Activated naive CD4-positive, alpha-beta T cell treated with anti-CD3 and anti-CD28 coated beads, Interleukin-2, amount 10 ng/mL, durations not matched to agents 7 days and 5 days (primary cell): ENCODE data around the gene MAP2K3.

ENCODE experiments used
- CTCF ChIA-PET: fragments of 350-600 bp; sonication (Branson Sonifier 250); formaldehyde crosslinking; loops from one replicate; lab custom pipeline; 2021; ENCODE audit warnings: antibody characterized with exemption; lab: Charles Lee
- DNase-seq: peaks from one replicate; pipeline ENCODE4 v3.0.0-alpha.2; 2020
- H3K27ac Mint-ChIP-seq: one replicate; pipeline ENCODE4 v1.8.0; 2021; ENCODE audit warnings: mild to moderate bottlenecking, moderate library complexity, mixed read lengths
- H3K27me3 Mint-ChIP-seq: one replicate; pipeline ENCODE4 v1.8.0; 2021; ENCODE audit warnings: mild to moderate bottlenecking, mixed read lengths
- H3K36me3 Mint-ChIP-seq: one replicate; pipeline ENCODE4 v1.8.0; 2021; ENCODE audit warnings: mixed read lengths
- H3K4me1 Mint-ChIP-seq: one replicate; pipeline ENCODE4 v1.8.0; 2021; ENCODE audit warnings: mixed read lengths
- H3K4me3 Mint-ChIP-seq: one replicate; pipeline ENCODE4 v1.8.0; 2021; ENCODE audit warnings: mild to moderate bottlenecking, moderate library complexity, mixed read lengths
- H3K9me3 Mint-ChIP-seq: one replicate; pipeline ENCODE4 v1.8.0; 2021; ENCODE audit warnings: mixed read lengths

The MAP2K3 gene

DNA sequence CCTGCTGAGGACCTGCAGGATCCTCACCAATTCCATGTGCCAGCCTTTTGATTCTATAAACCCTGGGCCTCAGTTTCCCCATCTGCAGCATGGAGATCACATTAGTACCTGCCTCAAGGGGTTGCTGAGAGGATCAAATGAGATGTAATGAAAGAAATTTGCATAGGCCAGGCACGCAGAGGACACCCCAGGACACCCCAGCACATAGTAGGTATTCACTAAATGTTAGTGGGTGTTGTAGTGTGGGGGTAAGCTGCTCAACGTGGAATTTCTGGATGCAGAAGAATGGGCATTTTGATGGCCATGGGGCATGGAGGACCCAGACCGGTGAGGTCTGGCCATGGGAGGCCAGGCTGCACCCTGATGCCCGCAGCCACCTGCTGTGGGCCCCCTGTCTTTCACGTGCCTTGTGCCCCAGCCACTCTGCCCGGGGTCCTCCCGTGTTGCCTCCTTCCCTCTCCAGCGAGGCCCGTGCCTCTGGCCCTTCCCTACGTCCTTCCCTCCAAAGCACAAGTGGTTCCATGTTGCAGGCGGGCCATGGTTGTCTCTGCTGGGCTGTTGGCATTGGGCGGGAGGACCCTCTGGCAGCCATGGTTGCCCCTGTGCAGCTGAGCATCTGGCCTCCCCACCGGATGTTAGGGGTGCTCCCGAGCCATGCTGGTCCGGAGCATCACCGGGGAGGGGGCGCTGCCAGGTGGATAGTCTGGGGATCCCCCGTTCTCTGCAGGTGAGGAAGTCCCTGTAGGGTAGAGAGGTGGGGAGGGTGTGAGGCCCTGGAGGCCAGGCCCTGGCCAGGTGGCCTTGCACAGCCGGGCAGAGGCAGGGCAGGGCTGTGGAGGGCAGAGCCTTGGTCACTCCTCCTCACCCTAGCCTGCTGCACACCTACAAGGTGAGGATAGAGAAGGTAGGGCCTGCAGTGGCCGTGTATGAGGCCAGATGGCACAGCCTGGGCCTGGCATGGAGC lies 8.6 kb downstream of the MAP2K3 start:
- peaks cover 17% of the 10 kb centered on the region for H3K9me3 Mint-ChIP-seq
- peaks cover 4% of the 10 kb centered on the region for H3K27me3 Mint-ChIP-seq
- H3K36me3 Mint-ChIP-seq, result peaks cover 13% of the 10 kb centered on the region
- no peak overlapping the region for H3K27ac Mint-ChIP-seq
- H3K4me3 Mint-ChIP-seq, result no peak overlapping the region
- H3K4me1 Mint-ChIP-seq, result peaks cover 20% of the 10 kb centered on the region
- CTCF ChIA-PET, result no interaction called here
- no peak for DNase-seq

GRCh38 chr17:21293831-21294210 lies 9.3 kb downstream of the MAP2K3 start:
- Mint-ChIP-seq H3K4me1 (peaks cover 14% of the 10 kb centered on the region), H3K4me3 (no peak overlapping the region), H3K9me3 (peaks cover 17% of the 10 kb centered on the region), H3K27ac (no peak overlapping the region), H3K36me3 (peaks cover 18% of the 10 kb centered on the region), H3K27me3 (peaks cover 4% of the 10 kb centered on the region)
- DNase-seq, result no peak
- CTCF ChIA-PET, result no interaction called here

DNA sequence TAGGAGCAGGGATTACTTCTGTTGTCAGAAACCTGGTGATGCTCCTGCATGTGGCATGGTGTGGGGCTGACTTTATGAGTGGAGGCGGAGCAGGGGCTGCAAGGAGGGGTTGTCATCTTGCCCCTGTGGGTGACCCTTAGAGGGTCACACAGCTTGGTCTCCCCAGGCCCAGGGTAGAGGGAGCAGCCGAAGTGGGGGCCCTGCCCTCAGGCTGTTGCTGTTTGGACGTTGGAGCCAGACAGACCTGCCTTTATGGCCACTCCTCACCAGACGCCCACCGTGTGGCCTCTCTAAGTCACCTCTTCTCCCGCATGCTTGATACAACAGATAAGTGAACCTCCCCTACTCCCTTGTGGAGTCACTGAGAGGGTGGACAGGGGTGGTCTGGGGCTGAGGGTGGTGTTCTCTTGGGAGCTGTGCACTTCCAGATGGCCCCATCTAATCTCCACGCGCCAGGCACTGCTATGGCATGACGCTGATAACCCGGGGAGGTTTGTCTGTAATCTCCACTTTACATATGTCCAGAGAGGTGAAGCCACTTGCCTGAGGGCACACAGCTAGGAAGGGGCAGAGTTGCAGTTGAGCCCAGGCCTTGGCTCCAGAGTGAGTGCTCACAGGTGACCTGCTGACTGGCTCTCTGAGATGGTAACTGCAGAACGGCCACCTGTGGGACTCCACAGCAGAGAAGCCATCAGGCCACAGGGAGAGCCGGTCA lies 10.0 kb downstream of the MAP2K3 start:
- H3K27ac Mint-ChIP-seq, result peak overlapping the region; percentile 44
- no peak for DNase-seq
- peaks cover 20% of the 10 kb centered on the region for H3K36me3 Mint-ChIP-seq
- H3K4me1 Mint-ChIP-seq, result peaks cover 7% of the 10 kb centered on the region
- H3K9me3 Mint-ChIP-seq, result peaks cover 17% of the 10 kb centered on the region
- peaks cover 4% of the 10 kb centered on the region for H3K27me3 Mint-ChIP-seq
- CTCF ChIA-PET, result no interaction called here
- H3K4me3 Mint-ChIP-seq, result no peak overlapping the region

GRCh38 chr17:21295036-21295952 lies 10.8 kb downstream of the MAP2K3 start:
- CTCF ChIA-PET, result no interaction called here
- Mint-ChIP-seq H3K27me3 (peaks cover 4% of the 10 kb centered on the region), H3K4me3 (no peak overlapping the region), H3K27ac (peak overlapping the region; percentile 12), H3K36me3 (peaks cover 24% of the 10 kb centered on the region), H3K9me3 (peaks cover 17% of the 10 kb centered on the region), H3K4me1 (peaks cover 7% of the 10 kb centered on the region)
- DNase-seq, result no peak

DNA sequence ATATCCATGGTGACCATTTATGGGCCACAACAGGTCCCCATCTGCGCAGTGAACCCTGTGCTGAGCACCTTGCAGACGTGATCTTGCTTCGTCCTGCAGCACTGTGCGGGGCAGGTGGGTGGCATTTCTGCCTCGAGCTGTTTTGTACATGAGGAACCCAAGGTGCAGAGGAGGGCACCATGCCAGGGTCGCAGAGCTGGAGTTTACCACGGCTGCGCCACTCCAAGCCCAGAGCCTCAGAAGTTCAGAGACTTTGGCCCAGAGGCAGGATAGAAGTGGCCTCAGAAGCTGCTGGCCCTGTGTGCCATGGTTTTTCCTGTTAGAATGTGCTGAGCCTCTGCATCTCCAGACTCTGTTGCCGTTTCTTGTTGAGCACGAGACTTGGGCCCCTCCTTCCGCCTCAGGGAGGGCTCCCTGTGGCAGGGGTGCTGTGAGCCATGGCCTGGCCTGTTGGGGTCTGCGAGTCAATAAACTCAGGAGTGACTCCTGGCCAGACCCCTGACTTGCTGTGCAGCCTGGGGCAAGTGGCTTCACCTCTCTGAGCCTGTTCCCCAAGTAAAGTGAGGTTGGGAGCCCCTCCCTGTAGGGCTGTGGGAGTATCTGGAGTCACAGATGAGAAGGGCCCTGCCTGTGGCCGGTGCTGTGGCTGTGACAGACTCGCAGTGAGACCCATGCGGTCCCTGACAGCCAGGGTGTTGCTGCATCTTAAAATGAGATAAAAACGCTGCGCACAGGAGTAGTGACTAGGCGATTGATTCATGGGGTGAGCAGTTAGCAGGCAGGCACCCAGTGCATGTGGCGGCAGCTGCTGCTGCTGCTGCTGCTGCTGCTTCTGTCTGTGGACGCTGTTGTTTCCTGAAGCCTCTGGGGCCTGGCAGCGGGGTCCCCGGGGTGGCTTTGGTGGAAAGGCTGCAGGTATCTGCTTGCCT lies 11.8 kb downstream of the MAP2K3 start:
- Mint-ChIP-seq H3K9me3 (peaks cover 22% of the 10 kb centered on the region), H3K4me1 (peaks cover 7% of the 10 kb centered on the region), H3K36me3 (peaks cover 31% of the 10 kb centered on the region), H3K27me3 (peaks cover 4% of the 10 kb centered on the region), H3K27ac (no peak overlapping the region), H3K4me3 (no peak overlapping the region)
- no peak for DNase-seq
- CTCF ChIA-PET, result interaction anchor here (1.0 kb wide), 1 partner anchor 180 kb away, joined by 3 read pairs; no protein-coding TSS in a partner anchor

- peaks cover 29% of the 10 kb centered on the region for H3K36me3 Mint-ChIP-seq
- CTCF ChIA-PET, result interaction anchor here (1.0 kb wide), 1 partner anchor 181 kb away, joined by 3 read pairs; no protein-coding TSS in a partner anchor
- H3K27ac Mint-ChIP-seq, result no peak overlapping the region
- peaks cover 7% of the 10 kb centered on the region for H3K4me1 Mint-ChIP-seq
- peaks cover 22% of the 10 kb centered on the region for H3K9me3 Mint-ChIP-seq
- H3K27me3 Mint-ChIP-seq, result peaks cover 3% of the 10 kb centered on the region
- no peak overlapping the region for H3K4me3 Mint-ChIP-seq
- no peak for DNase-seq
Observed at GRCh38 chr17:21297026-21297520, 12.6 kb downstream of the MAP2K3 start.

- no peaks in the 10 kb centered on the region for H3K27me3 Mint-ChIP-seq
- CTCF ChIA-PET, result no interaction called here
- H3K9me3 Mint-ChIP-seq, result peaks cover 22% of the 10 kb centered on the region
- no peak for DNase-seq
- H3K27ac Mint-ChIP-seq, result no peak overlapping the region
- peaks cover 30% of the 10 kb centered on the region for H3K36me3 Mint-ChIP-seq
- H3K4me1 Mint-ChIP-seq, result peaks cover 5% of the 10 kb centered on the region
- H3K4me3 Mint-ChIP-seq, result no peak overlapping the region
Observed at GRCh38 chr17:21297597-21297996, 13.1 kb downstream of the MAP2K3 start.

DNA sequence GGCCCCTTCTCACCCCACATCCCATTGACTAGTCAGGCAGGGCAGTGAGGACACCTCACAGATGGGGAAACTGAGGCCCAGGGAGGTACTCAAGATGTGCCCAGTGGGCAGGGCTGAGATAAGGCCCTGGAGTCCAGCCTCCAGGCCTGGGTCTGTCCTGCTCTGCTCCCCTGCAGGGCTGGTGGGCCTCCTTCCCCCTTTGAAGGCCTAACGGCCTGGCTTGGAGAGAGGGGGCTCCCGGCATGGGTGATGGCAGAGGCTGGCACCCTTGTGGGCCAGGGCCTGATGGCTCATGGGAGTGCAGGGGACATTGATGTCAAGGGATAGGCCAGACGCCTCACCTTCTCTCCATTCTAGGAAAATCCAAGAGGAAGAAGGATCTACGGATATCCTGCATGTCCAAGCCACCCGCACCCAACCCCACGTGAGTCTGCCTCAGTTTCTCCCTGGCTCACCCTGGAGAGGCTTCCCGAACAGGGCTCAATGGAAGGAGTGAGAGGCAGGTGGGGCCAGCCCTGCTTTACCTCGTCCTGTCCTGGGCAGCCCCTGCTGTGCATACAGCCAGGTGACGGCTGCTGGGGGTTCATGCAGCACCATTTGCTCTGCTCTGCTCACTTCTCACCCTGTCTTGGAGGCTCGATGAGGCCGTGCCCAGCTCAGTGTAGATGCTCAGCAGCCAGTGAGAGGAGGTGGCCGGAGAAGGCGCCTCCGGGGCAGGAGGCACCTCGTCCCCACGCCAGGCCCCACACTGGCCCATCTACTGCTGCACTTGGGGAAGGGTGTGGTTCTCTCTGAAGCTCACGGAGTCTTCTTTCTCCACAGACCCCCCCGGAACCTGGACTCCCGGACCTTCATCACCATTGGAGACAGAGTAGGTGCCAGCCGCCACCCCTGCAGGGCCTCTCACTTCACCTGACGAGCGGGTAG lies 13.8 kb downstream of the MAP2K3 start:
- Mint-ChIP-seq H3K27me3 (no peaks in the 10 kb centered on the region), H3K9me3 (peaks cover 22% of the 10 kb centered on the region), H3K4me1 (peaks cover 5% of the 10 kb centered on the region), H3K4me3 (no peak overlapping the region), H3K36me3 (peaks cover 33% of the 10 kb centered on the region), H3K27ac (no peak overlapping the region)
- no peak for DNase-seq
- CTCF ChIA-PET, result interaction anchor here (1.0 kb wide), 2 partner anchors 10 to 17 kb away, joined by 3 read pairs; no protein-coding TSS in a partner anchor

GRCh38 chr17:21298983-21299519 lies 14.5 kb downstream of the MAP2K3 start:
- DNase-seq, result no peak
- Mint-ChIP-seq H3K36me3 (peaks cover 40% of the 10 kb centered on the region), H3K4me3 (no peak overlapping the region), H3K27ac (peak overlapping the region; percentile 28), H3K27me3 (no peaks in the 10 kb centered on the region), H3K4me1 (peaks cover 5% of the 10 kb centered on the region), H3K9me3 (peaks cover 24% of the 10 kb centered on the region)
- CTCF ChIA-PET, result interaction anchor here (1.0 kb wide), 2 partner anchors 11 to 18 kb away, joined by 3 read pairs; no protein-coding TSS in a partner anchor

DNA sequence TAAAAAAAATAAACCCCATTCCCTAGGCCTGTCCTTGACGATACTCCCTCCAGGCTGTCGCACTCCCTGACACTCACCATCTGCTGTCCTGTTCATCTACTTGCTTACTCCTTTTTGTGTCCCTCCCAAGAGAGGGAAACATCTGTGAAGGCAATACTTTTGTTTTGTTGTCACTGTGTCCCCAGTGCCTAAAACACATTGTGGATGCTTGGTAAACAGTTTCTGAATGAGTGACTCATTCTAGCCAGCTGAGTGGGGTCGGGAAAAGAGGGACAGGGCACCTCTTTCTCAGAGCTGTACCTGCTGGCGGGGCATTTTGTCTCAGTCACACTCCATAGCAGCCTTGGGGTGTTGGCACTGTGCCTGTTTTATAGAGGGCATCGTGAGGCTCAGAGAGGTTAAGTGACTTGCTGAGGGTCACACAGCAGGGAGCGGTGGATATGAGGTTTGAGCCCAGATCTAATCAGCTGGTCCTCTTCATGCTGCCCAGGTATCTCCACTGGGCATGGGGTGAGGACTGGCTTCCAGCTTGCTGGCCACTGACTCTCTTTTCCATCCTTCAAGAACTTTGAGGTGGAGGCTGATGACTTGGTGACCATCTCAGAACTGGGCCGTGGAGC lies 15.6 kb downstream of the MAP2K3 start:
- Mint-ChIP-seq H3K4me3 (no peak overlapping the region), H3K9me3 (peaks cover 19% of the 10 kb centered on the region), H3K27ac (no peak overlapping the region), H3K27me3 (no peaks in the 10 kb centered on the region), H3K4me1 (no peaks in the 10 kb centered on the region), H3K36me3 (peaks cover 38% of the 10 kb centered on the region)
- DNase-seq, result no peak
- CTCF ChIA-PET, result no interaction called here
